ENCODE measurements around the gene CEP112.

DNA sequence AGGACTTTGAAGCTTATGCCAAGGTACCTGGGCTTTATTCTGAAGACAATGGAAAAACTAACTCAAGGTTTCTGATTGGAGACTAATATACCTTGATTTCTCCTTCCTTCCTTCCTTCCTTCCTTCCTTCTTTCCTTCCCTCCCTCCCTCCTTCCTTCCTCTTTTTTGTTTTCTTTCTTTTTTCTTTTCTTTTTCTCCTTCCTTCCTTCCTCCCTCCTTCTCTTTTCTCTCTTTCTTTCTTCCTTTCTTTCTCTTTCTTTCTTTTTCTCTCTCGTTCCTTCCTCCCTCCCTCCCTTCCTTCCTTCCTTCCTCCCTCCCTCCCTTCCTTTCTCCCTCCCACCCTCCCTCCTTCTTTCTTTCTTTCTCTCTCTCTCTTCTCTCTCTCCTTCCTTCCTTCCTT lies 531.9 kb downstream of the CEP112 start:
- TF ChIP-seq, protein P1, sequence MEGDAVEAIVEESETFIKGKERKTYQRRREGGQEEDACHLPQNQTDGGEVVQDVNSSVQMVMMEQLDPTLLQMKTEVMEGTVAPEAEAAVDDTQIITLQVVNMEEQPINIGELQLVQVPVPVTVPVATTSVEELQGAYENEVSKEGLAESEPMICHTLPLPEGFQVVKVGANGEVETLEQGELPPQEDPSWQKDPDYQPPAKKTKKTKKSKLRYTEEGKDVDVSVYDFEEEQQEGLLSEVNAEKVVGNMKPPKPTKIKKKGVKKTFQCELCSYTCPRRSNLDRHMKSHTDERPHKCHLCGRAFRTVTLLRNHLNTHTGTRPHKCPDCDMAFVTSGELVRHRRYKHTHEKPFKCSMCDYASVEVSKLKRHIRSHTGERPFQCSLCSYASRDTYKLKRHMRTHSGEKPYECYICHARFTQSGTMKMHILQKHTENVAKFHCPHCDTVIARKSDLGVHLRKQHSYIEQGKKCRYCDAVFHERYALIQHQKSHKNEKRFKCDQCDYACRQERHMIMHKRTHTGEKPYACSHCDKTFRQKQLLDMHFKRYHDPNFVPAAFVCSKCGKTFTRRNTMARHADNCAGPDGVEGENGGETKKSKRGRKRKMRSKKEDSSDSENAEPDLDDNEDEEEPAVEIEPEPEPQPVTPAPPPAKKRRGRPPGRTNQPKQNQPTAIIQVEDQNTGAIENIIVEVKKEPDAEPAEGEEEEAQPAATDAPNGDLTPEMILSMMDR (IDR thresholded peaks at IDR 0.05) = no peak
- TF ChIP-seq POLR2A (IDR thresholded peaks at IDR 0.05) = no peak

Data from vagina (tissue), 2 donors.